HG03378 (cell line): ENCODE data around the gene PMF1.

Experiments used
- ATAC-seq: cut with Tn5 transposase; IDR thresholded peaks from one replicate; pipeline ENCODE4 v1.9.1; 2021; ENCODE audit warnings: mild to moderate bottlenecking, moderate library complexity; ENCODE audit not compliant: unreplicated experiment

Gene PMF1

GRCh38 chr1:156233426-156234127 lies 20.8 kb downstream of the PMF1 start:
- no peak for ATAC-seq

- ATAC-seq, result no peak
Observed at GRCh38 chr1:156236164-156236563, 23.4 kb downstream of the PMF1 start.

GRCh38 chr1:156238248-156238647 lies 25.4 kb downstream of the PMF1 start:
- no peak for ATAC-seq

GRCh38 chr1:156241311-156241811 lies 28.6 kb downstream of the PMF1 start:
- no peak for ATAC-seq

GRCh38 chr1:156241926-156242325 lies 29.1 kb downstream of the PMF1 start, which contains the start of gene BGLAP:
TSS of gene BGLAP (plus strand) at chr1:156242184. CDS start at chr1:156242232, 48 bp downstream.
- no peak for ATAC-seq

- no peak for ATAC-seq
Observed at GRCh38 chr1:156242738-156243137, 29.9 kb downstream of the PMF1 start.

- no peak for ATAC-seq
Observed at GRCh38 chr1:156244126-156244525, 31.3 kb downstream of the PMF1 start.

- ATAC-seq, result no peak
Observed at GRCh38 chr1:156244712-156245111, 31.9 kb downstream of the PMF1 start.

- no peak for ATAC-seq
Observed at GRCh38 chr1:156245451-156246232, 32.8 kb downstream of the PMF1 start.

- no peak for ATAC-seq
Observed at GRCh38 chr1:156246241-156246780, 33.5 kb downstream of the PMF1 start.

- ATAC-seq, result no peak
Observed at GRCh38 chr1:156246781-156247459, 34.1 kb downstream of the PMF1 start.

GRCh38 chr1:156247460-156248322 lies 34.9 kb downstream of the PMF1 start, which contains the start of gene PAQR6:
TSS of gene PAQR6 (minus strand) at chr1:156248056. CDS start at chr1:156246731, 1,325 bp downstream.
- ATAC-seq, result no peak

GRCh38 chr1:156248323-156248683 lies 35.5 kb downstream of the PMF1 start:
- ATAC-seq, result no peak

- ATAC-seq, result no peak
Observed at GRCh38 chr1:156249593-156249992, 36.8 kb downstream of the PMF1 start.

GRCh38 chr1:156251527-156251926 lies 38.7 kb downstream of the PMF1 start:
- no peak for ATAC-seq

- ATAC-seq, result no peak
Observed at GRCh38 chr1:156253634-156254033, 40.8 kb downstream of the PMF1 start.

GRCh38 chr1:156257711-156258110 lies 44.9 kb downstream of the PMF1 start:
- ATAC-seq, result no peak

- ATAC-seq, result no peak
Observed at GRCh38 chr1:156258859-156259258, 46.1 kb downstream of the PMF1 start.

- no peak for ATAC-seq
Observed at GRCh38 chr1:156259805-156260204, 47.0 kb downstream of the PMF1 start.

- no peak for ATAC-seq
Observed at GRCh38 chr1:156260896-156261295, 48.1 kb downstream of the PMF1 start.
